Measurements from ENCODE around the gene VRK1. TPM values are rescaled to one million over a fixed set of nuclear protein-coding genes. Genes with fewer than 3 reads are reported as not detected.

Gene VRK1
- polyA plus RNA-seq, 2 of the 4 experiments (the other 2 are of a cell fraction), result 32.2 to 34.2 TPM

DNA sequence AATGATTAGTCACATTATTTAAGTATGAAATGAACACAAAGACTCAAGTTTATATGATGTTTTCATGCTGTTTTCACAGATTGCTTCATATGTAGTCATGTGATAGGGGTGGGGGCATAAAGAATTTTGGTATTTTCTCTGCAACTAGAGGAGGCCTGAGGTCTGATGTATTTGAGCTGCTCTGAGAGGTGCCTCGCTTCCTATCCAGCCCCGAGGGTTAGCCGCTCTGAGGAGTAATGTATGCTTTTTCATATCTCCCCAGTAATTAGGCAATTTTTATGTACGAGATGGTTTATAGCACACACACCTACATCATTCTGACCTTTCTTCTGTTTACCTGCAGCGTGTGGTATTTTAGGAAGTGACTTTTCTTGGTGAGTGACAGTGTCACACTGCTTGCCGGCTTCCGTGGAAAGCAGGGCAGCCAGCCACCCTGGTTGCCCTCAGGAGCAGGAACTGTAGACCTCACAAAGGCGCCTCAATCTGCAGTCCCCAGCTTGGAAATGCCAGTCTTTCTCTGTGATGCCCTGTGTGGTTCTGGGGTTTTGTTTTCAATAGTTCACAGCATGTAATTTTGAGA is 106.4 kb downstream of the VRK1 start:
- Histone ChIP-seq H3K4me3 (no peak overlapping the region), H3K4me1 (peaks cover 7% of the 10 kb centered on the region; the same call in 1 of the 3 replicates), H3K27ac (no peak overlapping the region), H3K4me2 (0 out of 3 replicates have a peak overlapping the region, but pooled peaks have one; percentile 17), H3K9me3 (no peaks in the 10 kb centered on the region)
- 91% methylated on average over 8 of the region's 8 CpGs for WGBS (ENCODE audit: missing lambda C conversion rate)
- no peak for FAIRE-seq
- POLR2A ChIA-PET, result no interaction called here
- CTCF ChIA-PET, result no interaction called here
- no peak for DNase-seq (ENCODE audit: low read depth in 1 of 2, low spot score in 1 of 2)
- no peak for ATAC-seq
- TF ChIP-seq GATA3 (IDR thresholded peaks at IDR 0.05; ENCODE audit: borderline replicate concordance), result no peak
- TF ChIP-seq, protein P1, sequence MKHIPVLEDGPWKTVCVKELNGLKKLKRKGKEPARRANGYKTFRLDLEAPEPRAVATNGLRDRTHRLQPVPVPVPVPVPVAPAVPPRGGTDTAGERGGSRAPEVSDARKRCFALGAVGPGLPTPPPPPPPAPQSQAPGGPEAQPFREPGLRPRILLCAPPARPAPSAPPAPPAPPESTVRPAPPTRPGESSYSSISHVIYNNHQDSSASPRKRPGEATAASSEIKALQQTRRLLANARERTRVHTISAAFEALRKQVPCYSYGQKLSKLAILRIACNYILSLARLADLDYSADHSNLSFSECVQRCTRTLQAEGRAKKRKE (CRISPR knock-in tag; IDR thresholded peaks at IDR 0.05; ENCODE audit: low read depth), result no peak
- TF ChIP-seq, protein P2, sequence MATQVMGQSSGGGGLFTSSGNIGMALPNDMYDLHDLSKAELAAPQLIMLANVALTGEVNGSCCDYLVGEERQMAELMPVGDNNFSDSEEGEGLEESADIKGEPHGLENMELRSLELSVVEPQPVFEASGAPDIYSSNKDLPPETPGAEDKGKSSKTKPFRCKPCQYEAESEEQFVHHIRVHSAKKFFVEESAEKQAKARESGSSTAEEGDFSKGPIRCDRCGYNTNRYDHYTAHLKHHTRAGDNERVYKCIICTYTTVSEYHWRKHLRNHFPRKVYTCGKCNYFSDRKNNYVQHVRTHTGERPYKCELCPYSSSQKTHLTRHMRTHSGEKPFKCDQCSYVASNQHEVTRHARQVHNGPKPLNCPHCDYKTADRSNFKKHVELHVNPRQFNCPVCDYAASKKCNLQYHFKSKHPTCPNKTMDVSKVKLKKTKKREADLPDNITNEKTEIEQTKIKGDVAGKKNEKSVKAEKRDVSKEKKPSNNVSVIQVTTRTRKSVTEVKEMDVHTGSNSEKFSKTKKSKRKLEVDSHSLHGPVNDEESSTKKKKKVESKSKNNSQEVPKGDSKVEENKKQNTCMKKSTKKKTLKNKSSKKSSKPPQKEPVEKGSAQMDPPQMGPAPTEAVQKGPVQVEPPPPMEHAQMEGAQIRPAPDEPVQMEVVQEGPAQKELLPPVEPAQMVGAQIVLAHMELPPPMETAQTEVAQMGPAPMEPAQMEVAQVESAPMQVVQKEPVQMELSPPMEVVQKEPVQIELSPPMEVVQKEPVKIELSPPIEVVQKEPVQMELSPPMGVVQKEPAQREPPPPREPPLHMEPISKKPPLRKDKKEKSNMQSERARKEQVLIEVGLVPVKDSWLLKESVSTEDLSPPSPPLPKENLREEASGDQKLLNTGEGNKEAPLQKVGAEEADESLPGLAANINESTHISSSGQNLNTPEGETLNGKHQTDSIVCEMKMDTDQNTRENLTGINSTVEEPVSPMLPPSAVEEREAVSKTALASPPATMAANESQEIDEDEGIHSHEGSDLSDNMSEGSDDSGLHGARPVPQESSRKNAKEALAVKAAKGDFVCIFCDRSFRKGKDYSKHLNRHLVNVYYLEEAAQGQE (IDR thresholded peaks at IDR 0.05), result no peak
- TF ChIP-seq KDM5A (IDR thresholded peaks at IDR 0.05), result no peak

DNA sequence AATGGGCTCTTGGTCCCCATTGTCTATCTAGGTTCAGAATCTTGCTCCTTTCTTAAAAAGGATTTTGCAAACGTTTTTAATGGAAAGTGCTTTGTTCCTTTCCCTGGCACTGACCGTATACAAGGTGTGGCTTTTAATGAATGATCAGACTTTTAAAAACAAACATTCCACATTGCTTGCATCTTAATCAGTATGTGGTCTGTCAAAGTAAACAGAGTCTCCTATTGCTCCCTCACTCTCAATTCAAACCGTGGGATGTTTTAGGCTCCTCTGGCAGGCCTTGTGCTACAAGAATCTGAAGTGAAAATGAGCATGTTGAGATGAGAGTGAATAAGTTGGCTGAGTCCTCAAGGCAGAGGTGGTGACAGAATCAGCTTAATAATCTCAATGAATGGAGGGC is 107.0 kb downstream of the VRK1 start:
- Histone ChIP-seq H3K4me3 (no peak overlapping the region), H3K27ac (no peak overlapping the region), H3K9me3 (peaks cover under 1% of the 10 kb centered on the region; the same call in 1 of the 3 replicates), H3K4me2 (0 out of 3 replicates have a peak overlapping the region, but pooled peaks have one; percentile 17), H3K4me1 (peaks cover 7% of the 10 kb centered on the region; the same call in 1 of the 3 replicates)
- 15% methylated on average over 3 of the region's 3 CpGs for WGBS (ENCODE audit: missing lambda C conversion rate)
- ChIA-PET POLR2A (no interaction called here), CTCF (interaction anchor here (0.6 kb wide), 1 partner anchor 29 kb away, joined by 3 read pairs; no protein-coding TSS in a partner anchor)
- TF ChIP-seq HDAC2 (IDR thresholded peaks at IDR 0.05) (no peak), TFCP2L1 (CRISPR knock-in tag; IDR thresholded peaks at IDR 0.05) (no peak), KDM5A (IDR thresholded peaks at IDR 0.05) (no peak), KDM1A (IDR thresholded peaks at IDR 0.05; ENCODE audit: low read depth) (no peak), CBX2 (IDR thresholded peaks at IDR 0.05; ENCODE audit: borderline replicate concordance, low read depth) (no peak), MAZ (IDR thresholded peaks at IDR 0.05; ENCODE audit: borderline replicate concordance, low read depth, low read length) (no peak), PHF8 (IDR thresholded peaks at IDR 0.05; ENCODE audit: borderline replicate concordance, low read depth) (no peak), POLR2A (IDR thresholded peaks at IDR 0.05; ENCODE audit: low read length) (no peak)
- TF ChIP-seq, protein P3, sequence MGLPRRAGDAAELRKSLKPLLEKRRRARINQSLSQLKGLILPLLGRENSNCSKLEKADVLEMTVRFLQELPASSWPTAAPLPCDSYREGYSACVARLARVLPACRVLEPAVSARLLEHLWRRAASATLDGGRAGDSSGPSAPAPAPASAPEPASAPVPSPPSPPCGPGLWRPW (IDR thresholded peaks at IDR 0.05), result no peak
- TF ChIP-seq, protein P4, sequence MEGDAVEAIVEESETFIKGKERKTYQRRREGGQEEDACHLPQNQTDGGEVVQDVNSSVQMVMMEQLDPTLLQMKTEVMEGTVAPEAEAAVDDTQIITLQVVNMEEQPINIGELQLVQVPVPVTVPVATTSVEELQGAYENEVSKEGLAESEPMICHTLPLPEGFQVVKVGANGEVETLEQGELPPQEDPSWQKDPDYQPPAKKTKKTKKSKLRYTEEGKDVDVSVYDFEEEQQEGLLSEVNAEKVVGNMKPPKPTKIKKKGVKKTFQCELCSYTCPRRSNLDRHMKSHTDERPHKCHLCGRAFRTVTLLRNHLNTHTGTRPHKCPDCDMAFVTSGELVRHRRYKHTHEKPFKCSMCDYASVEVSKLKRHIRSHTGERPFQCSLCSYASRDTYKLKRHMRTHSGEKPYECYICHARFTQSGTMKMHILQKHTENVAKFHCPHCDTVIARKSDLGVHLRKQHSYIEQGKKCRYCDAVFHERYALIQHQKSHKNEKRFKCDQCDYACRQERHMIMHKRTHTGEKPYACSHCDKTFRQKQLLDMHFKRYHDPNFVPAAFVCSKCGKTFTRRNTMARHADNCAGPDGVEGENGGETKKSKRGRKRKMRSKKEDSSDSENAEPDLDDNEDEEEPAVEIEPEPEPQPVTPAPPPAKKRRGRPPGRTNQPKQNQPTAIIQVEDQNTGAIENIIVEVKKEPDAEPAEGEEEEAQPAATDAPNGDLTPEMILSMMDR (IDR thresholded peaks at IDR 0.05), result no peak
- TF ChIP-seq, protein P2 (IDR thresholded peaks at IDR 0.05), result no peak
- TF ChIP-seq, protein P5, sequence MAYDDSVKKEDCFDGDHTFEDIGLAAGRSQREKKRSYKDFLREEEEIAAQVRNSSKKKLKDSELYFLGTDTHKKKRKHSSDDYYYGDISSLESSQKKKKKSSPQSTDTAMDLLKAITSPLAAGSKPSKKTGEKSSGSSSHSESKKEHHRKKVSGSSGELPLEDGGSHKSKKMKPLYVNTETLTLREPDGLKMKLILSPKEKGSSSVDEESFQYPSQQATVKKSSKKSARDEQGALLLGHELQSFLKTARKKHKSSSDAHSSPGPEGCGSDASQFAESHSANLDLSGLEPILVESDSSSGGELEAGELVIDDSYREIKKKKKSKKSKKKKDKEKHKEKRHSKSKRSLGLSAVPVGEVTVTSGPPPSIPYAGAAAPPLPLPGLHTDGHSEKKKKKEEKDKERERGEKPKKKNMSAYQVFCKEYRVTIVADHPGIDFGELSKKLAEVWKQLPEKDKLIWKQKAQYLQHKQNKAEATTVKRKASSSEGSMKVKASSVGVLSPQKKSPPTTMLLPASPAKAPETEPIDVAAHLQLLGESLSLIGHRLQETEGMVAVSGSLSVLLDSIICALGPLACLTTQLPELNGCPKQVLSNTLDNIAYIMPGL (CRISPR knock-in tag; IDR thresholded peaks at IDR 0.05; ENCODE audit: borderline replicate concordance), result no peak
- ATAC-seq, result no peak
- DNase-seq (ENCODE audit: low read depth in 1 of 2, low spot score in 1 of 2), result peak in 1 of 2 experiments; percentile 4
- no peak for FAIRE-seq

Data from A549 (cell line).